Stimulated activated memory B cell treated with anti-CD40 and anti-IgM and Interleukin-4, amounts not matched to agents 10 μg/mL and 1 μg/mL and 100 μg/mL, for 72 hours (primary cell): ENCODE measurements around the gene LRIT3.
A peak's percentile ranks its signal among the peaks of the same experiment; 100 is the strongest.

ENCODE experiments used
- ATAC-seq: fragments of 150-1000 bp; cut with Tn5 transposase; 2 replicates; pipeline ENCODE4 v1.10.0; 2021
- H3K27ac Mint-ChIP-seq: one replicate; pipeline ENCODE4 v1.8.0; 2022; ENCODE audit warnings: mild to moderate bottlenecking, mixed read lengths
- H3K27me3 Mint-ChIP-seq: one replicate; pipeline ENCODE4 v1.8.0; 2022; ENCODE audit warnings: mixed read lengths
- H3K36me3 Mint-ChIP-seq: one replicate; pipeline ENCODE4 v1.8.0; 2022; ENCODE audit warnings: mixed read lengths
- H3K4me1 Mint-ChIP-seq: one replicate; pipeline ENCODE4 v1.8.0; 2022; ENCODE audit warnings: mixed read lengths
- H3K4me3 Mint-ChIP-seq: one replicate; pipeline ENCODE4 v1.8.0; 2022; ENCODE audit warnings: mild to moderate bottlenecking, moderate library complexity, mixed read lengths
- H3K9me3 Mint-ChIP-seq: one replicate; pipeline ENCODE4 v1.8.0; 2022; ENCODE audit warnings: mixed read lengths

LRIT3 gene

GRCh38 chr4:109847896-109848442 is at the start of gene LRIT3:
Gene LRIT3, plus strand, starts transcription at chr4:109848107. Its CDS starts 95 bp downstream, at chr4:109848202.
- no peaks in the 10 kb centered on the region for H3K27me3 Mint-ChIP-seq
- H3K9me3 Mint-ChIP-seq, result peaks cover under 1% of the 10 kb centered on the region
- H3K4me1 Mint-ChIP-seq, result no peaks in the 10 kb centered on the region
- no peak within 1 kb of the TSS for H3K4me3 Mint-ChIP-seq
- no peak within 1 kb of the TSS for H3K27ac Mint-ChIP-seq
- peaks cover 5% of the 10 kb centered on the region for H3K36me3 Mint-ChIP-seq
- no peak for ATAC-seq

- Mint-ChIP-seq H3K4me3 (no peak overlapping the region), H3K36me3 (peaks cover 6% of the 10 kb centered on the region), H3K27ac (no peak overlapping the region), H3K4me1 (no peaks in the 10 kb centered on the region), H3K9me3 (peaks cover 9% of the 10 kb centered on the region), H3K27me3 (peaks cover 16% of the 10 kb centered on the region)
- ATAC-seq, result peak; percentile 41
These were observed 49.0 kb upstream of the LRIT3 start for GRCh38 chr4:109798866-109799265.

- ATAC-seq, result no peak
- H3K36me3 Mint-ChIP-seq, result no peaks in the 10 kb centered on the region
- no peaks in the 10 kb centered on the region for H3K4me1 Mint-ChIP-seq
- H3K9me3 Mint-ChIP-seq, result no peaks in the 10 kb centered on the region
- H3K27me3 Mint-ChIP-seq, result peaks cover 9% of the 10 kb centered on the region
- H3K4me3 Mint-ChIP-seq, result no peak overlapping the region
- H3K27ac Mint-ChIP-seq, result no peak overlapping the region
These were observed 46.7 kb upstream of the LRIT3 start for GRCh38 chr4:109801099-109801789.

GRCh38 chr4:109801895-109802319 is 46.0 kb upstream of the LRIT3 start, which contains the start of gene CFI:
Gene CFI, minus strand, starts transcription at chr4:109801999. Its CDS starts 28 bp downstream, at chr4:109801971.
- Mint-ChIP-seq H3K27ac (no peak within 1 kb of the TSS), H3K9me3 (no peaks in the 10 kb centered on the region), H3K4me3 (no peak within 1 kb of the TSS), H3K4me1 (no peaks in the 10 kb centered on the region), H3K36me3 (no peaks in the 10 kb centered on the region), H3K27me3 (peaks cover 9% of the 10 kb centered on the region)
- ATAC-seq, result no peak

- no peaks in the 10 kb centered on the region for H3K9me3 Mint-ChIP-seq
- ATAC-seq, result no peak
- H3K27me3 Mint-ChIP-seq, result peaks cover 17% of the 10 kb centered on the region
- H3K4me1 Mint-ChIP-seq, result no peaks in the 10 kb centered on the region
- no peak overlapping the region for H3K4me3 Mint-ChIP-seq
- H3K36me3 Mint-ChIP-seq, result no peaks in the 10 kb centered on the region
- H3K27ac Mint-ChIP-seq, result no peak overlapping the region
These were observed 43.9 kb upstream of the LRIT3 start for GRCh38 chr4:109803924-109804571.

- Mint-ChIP-seq H3K27ac (no peak overlapping the region), H3K9me3 (no peaks in the 10 kb centered on the region), H3K36me3 (no peaks in the 10 kb centered on the region), H3K4me1 (peaks cover 3% of the 10 kb centered on the region), H3K4me3 (no peak overlapping the region), H3K27me3 (peaks cover 17% of the 10 kb centered on the region)
- no peak for ATAC-seq
These were observed 38.3 kb upstream of the LRIT3 start for GRCh38 chr4:109809655-109810054.

GRCh38 chr4:109810552-109811387 is 37.1 kb upstream of the LRIT3 start:
- H3K4me3 Mint-ChIP-seq, result no peak overlapping the region
- no peak for ATAC-seq
- H3K27me3 Mint-ChIP-seq, result peaks cover 8% of the 10 kb centered on the region
- H3K9me3 Mint-ChIP-seq, result no peaks in the 10 kb centered on the region
- H3K4me1 Mint-ChIP-seq, result peaks cover 11% of the 10 kb centered on the region
- no peak overlapping the region for H3K27ac Mint-ChIP-seq
- peaks cover 4% of the 10 kb centered on the region for H3K36me3 Mint-ChIP-seq

- no peak for ATAC-seq
- Mint-ChIP-seq H3K27ac (no peak overlapping the region), H3K36me3 (peaks cover 11% of the 10 kb centered on the region), H3K4me1 (peaks cover 20% of the 10 kb centered on the region), H3K27me3 (peaks cover 8% of the 10 kb centered on the region), H3K9me3 (no peaks in the 10 kb centered on the region), H3K4me3 (no peak overlapping the region)
These were observed 36.2 kb upstream of the LRIT3 start for GRCh38 chr4:109811707-109812106.

GRCh38 chr4:109815151-109816081 is 32.5 kb upstream of the LRIT3 start, which contains the start of gene GAR1:
Gene GAR1, plus strand, starts transcription at chr4:109815762. Its CDS starts 403 bp downstream, at chr4:109816165.
- H3K4me3 Mint-ChIP-seq, result peak within 1 kb of the TSS; percentile 98
- H3K27me3 Mint-ChIP-seq, result no peaks in the 10 kb centered on the region
- H3K27ac Mint-ChIP-seq, result peak within 1 kb of the TSS; percentile 95
- ATAC-seq, result peak; percentile 100
- peaks cover 39% of the 10 kb centered on the region for H3K4me1 Mint-ChIP-seq
- H3K9me3 Mint-ChIP-seq, result no peaks in the 10 kb centered on the region
- H3K36me3 Mint-ChIP-seq, result peaks cover 39% of the 10 kb centered on the region

GRCh38 chr4:109816082-109816442 is 31.8 kb upstream of the LRIT3 start:
- peaks cover 46% of the 10 kb centered on the region for H3K4me1 Mint-ChIP-seq
- H3K27me3 Mint-ChIP-seq, result no peaks in the 10 kb centered on the region
- H3K36me3 Mint-ChIP-seq, result peaks cover 46% of the 10 kb centered on the region
- peak overlapping the region; percentile 95 for H3K27ac Mint-ChIP-seq
- ATAC-seq, result no peak
- H3K9me3 Mint-ChIP-seq, result no peaks in the 10 kb centered on the region
- peak overlapping the region; percentile 98 for H3K4me3 Mint-ChIP-seq

GRCh38 chr4:109816894-109817293 is 31.0 kb upstream of the LRIT3 start:
- peak overlapping the region; percentile 98 for H3K4me3 Mint-ChIP-seq
- peak overlapping the region; percentile 95 for H3K27ac Mint-ChIP-seq
- peaks cover 48% of the 10 kb centered on the region for H3K4me1 Mint-ChIP-seq
- H3K36me3 Mint-ChIP-seq, result peaks cover 47% of the 10 kb centered on the region
- no peaks in the 10 kb centered on the region for H3K9me3 Mint-ChIP-seq
- ATAC-seq, result no peak
- H3K27me3 Mint-ChIP-seq, result no peaks in the 10 kb centered on the region

GRCh38 chr4:109818268-109818667 is 29.6 kb upstream of the LRIT3 start:
- peaks cover 48% of the 10 kb centered on the region for H3K4me1 Mint-ChIP-seq

GRCh38 chr4:109820563-109820962 is 27.3 kb upstream of the LRIT3 start:
- no peak overlapping the region for H3K4me3 Mint-ChIP-seq
- no peak overlapping the region for H3K27ac Mint-ChIP-seq
- no peaks in the 10 kb centered on the region for H3K9me3 Mint-ChIP-seq

More at GRCh38 chr4:109818268-109818667, 29.6 kb upstream of the LRIT3 start:
- peaks cover 59% of the 10 kb centered on the region for H3K36me3 Mint-ChIP-seq
- H3K27me3 Mint-ChIP-seq, result no peaks in the 10 kb centered on the region
- no peaks in the 10 kb centered on the region for H3K9me3 Mint-ChIP-seq
- ATAC-seq, result no peak
- no peak overlapping the region for H3K4me3 Mint-ChIP-seq
- no peak overlapping the region for H3K27ac Mint-ChIP-seq

GRCh38 chr4:109821185-109821584 is 26.7 kb upstream of the LRIT3 start:
- Mint-ChIP-seq H3K27me3 (no peaks in the 10 kb centered on the region), H3K27ac (no peak overlapping the region), H3K9me3 (no peaks in the 10 kb centered on the region), H3K4me3 (no peak overlapping the region), H3K4me1 (peaks cover 33% of the 10 kb centered on the region), H3K36me3 (peaks cover 60% of the 10 kb centered on the region)
- no peak for ATAC-seq

More at GRCh38 chr4:109820563-109820962, 27.3 kb upstream of the LRIT3 start:
- Mint-ChIP-seq H3K36me3 (peaks cover 65% of the 10 kb centered on the region), H3K27me3 (no peaks in the 10 kb centered on the region), H3K4me1 (peaks cover 39% of the 10 kb centered on the region)
- no peak for ATAC-seq
